HCT116 (cell line): Measurements from ENCODE around the gene CDH23. TPM values are rescaled to one million over a fixed set of nuclear protein-coding genes. Genes with fewer than 3 reads are reported as not detected.

Experiments used
- ATAC-seq: fragments of 200-7000 bp; cut with Tn5 transposase; 2 replicates; pipeline ENCODE4 v1.9.1; 2020; ENCODE audit warnings: mild to moderate bottlenecking, moderate library complexity
- BruUV-seq: library from RNA; stranded (reverse); fragments of 400-500 nt; replicated peaks from 2 replicates; lab custom pipeline; 2021; lab: Mats Ljungman, UMichigan
- CTCF ChIA-PET: fragments of 300-600 bp; sonication (Branson Sonifier 250); formaldehyde crosslinking; loops from one replicate; lab custom pipeline; 2021; ENCODE audit warnings: antibody characterized with exemption; lab: Charles Lee
- POLR2A ChIA-PET: fragments of 300-600, 350-600 bp; sonication (Branson Sonifier 250); formaldehyde crosslinking; loops from one replicate; lab custom pipeline; 2021; ENCODE audit warnings: antibody characterized with exemption; lab: Charles Lee
- RAD21 ChIA-PET, 2 experiments: fragments of 300-600 bp; sonication (Branson Sonifier 250); formaldehyde crosslinking; loops; one replicate each; lab custom pipeline; 2023; ENCODE audit warnings: low total read pairs in 2 of 2; ENCODE audit not compliant: uncharacterized antibody in 2 of 2, unreplicated experiment in 2 of 2, low non-redundant PET in 1 of 2; lab: Charles Lee
- DNase-seq: peaks from one replicate; pipeline ENCODE4 v3.0.0-alpha.2; 2010; ENCODE audit warnings: low read depth, low spot score
- H2AFZ ChIP-seq: fragments of 200-600 bp; shearing (Covaris generic), sonication (generic); 2 replicates; pipeline ENCODE4 v1.6.1; 2017; ENCODE audit warnings: low read depth, mixed run types, mixed read lengths, antibody characterized with exemption, low read length; ENCODE audit not compliant: poor library complexity, severe bottlenecking
- H3K27ac ChIP-seq: 2 replicates; pipeline ENCODE4 v1.5.1; 2012; ENCODE audit warnings: low read depth, low read length
- H3K27me3 ChIP-seq: fragments of 200-600 bp; sonication (generic); 2 replicates; pipeline ENCODE4 v1.6.1; 2016; ENCODE audit warnings: mixed run types, low read length, mixed read lengths; ENCODE audit not compliant: insufficient read depth
- H3K36me3 ChIP-seq, 2 experiments: fragments of 200-500 bp in 1 of 2; fragments of 200-600 bp in 1 of 2; sonication (Bioruptor generic) in 1 of 2; sonication (generic) in 1 of 2; 2 replicates each; pipeline versions ENCODE4 v1.5.1 to v1.6.1; 2014 to 2016; ENCODE audit warnings: low read length in 2 of 2, inconsistent platforms in 1 of 2, mixed read lengths in 1 of 2, mixed run types in 1 of 2; ENCODE audit not compliant: insufficient read depth in 2 of 2, control insufficient read depth in 1 of 2
- H3K4me1 ChIP-seq, 2 experiments: fragments of 200-600 bp in 1 of 2; sonication (generic) in 1 of 2; 2 replicates each; pipeline versions ENCODE4 v1.5.1 to v1.6.1; 2012 to 2017; ENCODE audit warnings: low read length in 2 of 2, inconsistent platforms in 1 of 2, mild to moderate bottlenecking in 1 of 2, mixed read lengths in 1 of 2, mixed run types in 1 of 2, moderate library complexity in 1 of 2; ENCODE audit not compliant: insufficient read depth in 2 of 2, control insufficient read depth in 1 of 2
- H3K4me2 ChIP-seq: fragments of 200-600 bp; sonication (generic); 2 replicates; pipeline ENCODE4 v1.6.1; 2017; ENCODE audit warnings: mixed run types, low read length, mixed read lengths
- H3K4me3 ChIP-seq, 2 experiments: fragments of 200-600 bp in 1 of 2; sonication (generic) in 1 of 2; replicated peaks in 1 of 2; 2 replicates each; pipeline ENCODE4 v1.5.1; 2011 to 2016; ENCODE audit warnings: low read length in 2 of 2, control low read depth in 1 of 2, low read depth in 1 of 2, mild to moderate bottlenecking in 1 of 2, mixed read lengths in 1 of 2, mixed run types in 1 of 2
- H3K79me2 ChIP-seq: fragments of 200-600 bp; sonication (generic); 2 replicates; pipeline ENCODE4 v1.6.1; 2017; ENCODE audit warnings: mild to moderate bottlenecking, mixed run types, low read length, moderate library complexity, mixed read lengths; ENCODE audit not compliant: insufficient read depth
- H3K9ac ChIP-seq: fragments of 200-600 bp; sonication (generic); 2 replicates; pipeline ENCODE4 v1.6.1; 2016; ENCODE audit warnings: low read length, mixed read lengths
- H3K9me2 ChIP-seq: fragments of 200-600 bp; sonication (generic), shearing (Covaris generic); 2 replicates; pipeline ENCODE4 v1.6.1; 2017; ENCODE audit warnings: mixed run types, mild to moderate bottlenecking, moderate library complexity; ENCODE audit not compliant: insufficient read depth
- H3K9me3 ChIP-seq, 2 experiments: fragments of 200-500 bp in 1 of 2; fragments of 200-600 bp in 1 of 2; sonication (Bioruptor generic) in 1 of 2; sonication (generic) in 1 of 2; 2 replicates each; pipeline ENCODE4 v1.6.1; 2014 to 2017; ENCODE audit warnings: low read length in 2 of 2, mixed read lengths in 2 of 2, inconsistent platforms in 1 of 2, low read depth in 1 of 2, mild to moderate bottlenecking in 1 of 2, mixed run types in 1 of 2, moderate library complexity in 1 of 2; ENCODE audit not compliant: control insufficient read depth in 1 of 2, insufficient read depth in 1 of 2
- H4K20me1 ChIP-seq: fragments of 200-600 bp; sonication (generic), shearing (Covaris generic); 2 replicates; pipeline ENCODE4 v1.6.1; 2017; ENCODE audit warnings: mixed run types, mild to moderate bottlenecking, moderate library complexity; ENCODE audit not compliant: insufficient read depth
- CTCF ChIP-seq, 3 experiments: fragments of 200-600 bp in 1 of 3; sonication (generic) in 1 of 3; IDR thresholded peaks in 2 of 3; conservative IDR thresholded peaks in 1 of 3; 2 replicates each; pipeline ENCODE4 v1.5.1; 2012 to 2017; ENCODE audit warnings: low read depth in 2 of 3, low read length in 2 of 3, antibody characterized with exemption in 1 of 3, borderline replicate concordance in 1 of 3, control low read depth in 1 of 3, mild to moderate bottlenecking in 1 of 3, mixed read lengths in 1 of 3, mixed run types in 1 of 3, moderate library complexity in 1 of 3; ENCODE audit not compliant: insufficient read depth in 1 of 3
- EGR1 ChIP-seq: IDR thresholded peaks from 2 replicates; pipeline ENCODE4 v1.6.1; 2012; ENCODE audit warnings: low read depth
- ELF1 ChIP-seq: IDR thresholded peaks from 2 replicates; pipeline ENCODE4 v1.6.1; 2012; ENCODE audit warnings: low read depth, borderline replicate concordance
- POLR2A ChIP-seq: IDR thresholded peaks from 2 replicates; pipeline ENCODE4 v1.7.0; 2011; ENCODE audit warnings: borderline replicate concordance; ENCODE audit not compliant: insufficient read depth, insufficient read length; ENCODE audit errors: extremely low read depth
- RAD21 ChIP-seq: IDR thresholded peaks from 2 replicates; pipeline ENCODE4 v1.6.1; 2012; ENCODE audit warnings: low read depth, mild to moderate bottlenecking
- SP1 ChIP-seq: IDR thresholded peaks from 2 replicates; pipeline ENCODE4 v1.6.1; 2012; ENCODE audit warnings: low read depth
- TCF7L2 ChIP-seq: IDR thresholded peaks from 2 replicates; pipeline ENCODE4 v1.7.0; 2011; ENCODE audit warnings: borderline replicate concordance, inconsistent platforms; ENCODE audit not compliant: insufficient read depth, insufficient read length; ENCODE audit errors: extremely low read depth
- YY1 ChIP-seq: IDR thresholded peaks from 2 replicates; pipeline ENCODE4 v1.6.1; 2011; ENCODE audit warnings: low read length, low read depth, moderate library complexity, mild to moderate bottlenecking; ENCODE audit not compliant: insufficient replicate concordance; ENCODE audit errors: extremely low read depth
- ZFX ChIP-seq: fragments of 450-650 bp; IDR thresholded peaks from 2 replicates; pipeline ENCODE4 v1.6.1; 2017
- ZNF274 ChIP-seq: fragments of 200-500 bp; sonication (Bioruptor generic); IDR thresholded peaks from 2 replicates; pipeline ENCODE4 v1.6.1; 2014; ENCODE audit warnings: mild to moderate bottlenecking, low read depth, low read length, inconsistent platforms
- intact Hi-C: fragments of 100-400 bp; cut with micrococcal nuclease; formaldehyde crosslinking; loops from 2 replicates; pipeline ENCODE4 v1.10.0; 2022
- total RNA-seq: library from RNA; stranded (reverse); gene quantifications from one replicate; pipeline ENCODE4 v1.2.1, GENCODE V29; 2021; ENCODE audit not compliant: unreplicated experiment

Gene CDH23
- total RNA-seq, 1 experiment from 2014 or later, result not detected

GRCh38 chr10:71698737-71699136, 302.0 kb downstream of the CDH23 start:
- intact Hi-C loops, result loop anchor here (5.0 kb wide), 1 partner anchor 74 kb away; the partner anchor contains the start of gene VSIR
- RAD21 ChIA-PET, result no interaction called here
- Histone ChIP-seq H3K4me3 (no peak overlapping the region), H3K9ac (no peak overlapping the region), H3K9me3 (no peaks in the 10 kb centered on the region), H3K36me3 (no peaks in the 10 kb centered on the region), H3K4me1 (peaks cover 0 to 8% of the 10 kb centered on the region in 2 experiments; a peak in 1 of 4 replicates), H3K79me2 (no peaks in the 10 kb centered on the region), H3K27ac (no peak overlapping the region), H3K27me3 (no peaks in the 10 kb centered on the region), H3K4me2 (no peak overlapping the region), H4K20me1 (no peaks in the 10 kb centered on the region), H3K9me2 (no peaks in the 10 kb centered on the region), H2AFZ (no peak overlapping the region)
- ATAC-seq (no peak), DNase-seq (no peak)
- no peak for TF ChIP-seq POLR2A
- no peak for TF ChIP-seq ZFX
- no peak for TF ChIP-seq RAD21
- no peak for TF ChIP-seq EGR1
- TF ChIP-seq ZNF274, result no peak
- no peak for TF ChIP-seq SP1
- BruUV-seq, result no TSS peak
- CTCF ChIA-PET, result interaction anchor here (0.7 to 4.7 kb wide), 4 partner anchors 8 to 383 kb away, joined by 3 to 57 read pairs (median 35); no protein-coding TSS in a partner anchor
- POLR2A ChIA-PET, result interaction anchor here (1.2 kb wide), 1 partner anchor 380 kb away, joined by 4 read pairs; the partner anchor contains the start of gene SLC29A3

- H3K36me3 ChIP-seq, result no peaks in the 10 kb centered on the region
- intact Hi-C loops, result no loop called here
- no TSS peak for BruUV-seq
- TF ChIP-seq YY1, result no peak
- TF ChIP-seq CTCF (IDR thresholded peaks at IDR 0.05 in 2 of 3, conservative IDR thresholded peaks at IDR 0.05 in 1 of 3; ENCODE audit: borderline replicate concordance in 1 of 3, insufficient read depth in 1 of 3, low read depth in 2 of 3, low read length in 2 of 3), result no peak
- no peak for TF ChIP-seq TCF7L2
- no peak for TF ChIP-seq ELF1
- TF ChIP-seq EGR1, result no peak
- no peak for TF ChIP-seq RAD21
- no peak overlapping the region for H2AFZ ChIP-seq
- H3K79me2 ChIP-seq, result no peaks in the 10 kb centered on the region
- POLR2A ChIA-PET, result no interaction called here
- no peak overlapping the region for H3K4me3 ChIP-seq
- ATAC-seq (no peak), DNase-seq (no peak)
- no peaks in the 10 kb centered on the region for H3K9me2 ChIP-seq
- H3K9ac ChIP-seq, result no peak overlapping the region
- no peak overlapping the region for H3K27ac ChIP-seq
- RAD21 ChIA-PET, result no interaction called here
- H3K9me3 ChIP-seq, result no peaks in the 10 kb centered on the region
- CTCF ChIA-PET, result no interaction called here
- H3K4me1 ChIP-seq, result peaks cover 0 to 8% of the 10 kb centered on the region in 2 experiments; a peak in 1 of 4 replicates
- H4K20me1 ChIP-seq, result no peaks in the 10 kb centered on the region
- H3K4me2 ChIP-seq, result no peak overlapping the region
- no peaks in the 10 kb centered on the region for H3K27me3 ChIP-seq
Observed at GRCh38 chr10:71700731-71701368, 304.1 kb downstream of the CDH23 start.
